HG03378 (cell line): ENCODE results near the gene VPS18.

ENCODE experiments used
- ATAC-seq: cut with Tn5 transposase; IDR thresholded peaks from one replicate; pipeline ENCODE4 v1.9.1; 2021; ENCODE audit warnings: mild to moderate bottlenecking, moderate library complexity; ENCODE audit not compliant: unreplicated experiment

VPS18 gene

DNA sequence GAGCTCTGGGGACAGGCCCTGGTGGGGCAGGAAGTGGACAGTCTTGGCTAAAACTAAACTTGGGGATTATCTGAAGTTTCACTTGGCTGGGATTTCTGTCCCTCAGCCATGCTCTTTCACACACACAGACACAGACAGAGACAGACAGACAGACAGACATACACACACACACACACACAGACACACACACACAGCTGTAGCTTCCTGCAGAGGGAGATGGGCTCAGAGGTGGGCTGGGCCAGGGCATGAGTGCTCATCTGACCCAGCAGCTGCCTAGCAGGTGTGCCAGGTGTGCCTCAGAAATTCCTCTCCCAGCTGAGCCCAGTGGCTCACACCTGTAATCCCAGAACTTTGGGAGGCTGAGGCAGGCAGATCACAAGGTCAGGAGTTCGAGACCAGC is 23.5 kb upstream of the VPS18 start:
- ATAC-seq = no peak

DNA sequence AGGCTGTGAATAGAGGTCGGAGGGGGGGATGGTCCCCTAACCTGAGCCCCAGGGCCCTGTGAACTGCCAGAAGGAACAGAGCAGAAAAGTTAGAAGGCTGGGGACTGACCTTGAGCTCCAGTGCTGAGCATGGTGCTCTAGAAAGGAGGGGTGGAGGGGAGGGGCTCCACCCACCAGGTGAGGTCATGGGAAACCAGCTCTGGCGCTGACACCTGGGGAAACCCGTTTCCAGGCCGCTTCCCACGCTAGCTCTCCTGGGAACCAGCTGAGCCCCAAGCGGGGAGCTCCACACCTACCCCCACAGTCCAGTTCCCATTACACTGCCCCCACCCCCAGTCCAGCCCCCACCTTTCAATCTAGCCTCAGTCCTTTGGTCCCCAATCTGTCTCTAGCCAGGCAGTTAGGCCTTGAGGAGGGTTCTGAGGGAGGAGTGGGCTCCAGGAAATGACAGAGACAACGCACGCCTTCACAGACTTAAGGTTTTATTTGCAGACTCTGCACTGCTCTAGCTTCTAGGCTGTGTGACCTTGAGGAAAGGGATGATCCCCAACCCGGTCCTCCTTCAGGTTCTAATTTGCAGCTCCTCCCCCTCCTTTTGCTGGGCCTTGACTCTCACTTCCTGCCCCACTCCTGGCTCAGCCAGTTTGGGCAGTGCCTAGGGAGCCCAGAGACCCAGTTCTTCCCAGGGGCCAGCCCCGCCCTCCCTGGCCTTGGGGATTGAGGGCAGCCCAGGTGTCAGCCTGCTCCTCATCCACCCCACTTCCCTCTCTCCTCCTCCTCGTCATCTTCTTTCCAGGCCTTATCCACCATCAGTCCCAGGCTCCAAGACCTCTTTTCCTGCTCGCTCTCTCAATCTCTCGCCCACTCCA is 22.3 kb upstream of the VPS18 start:
- peak; percentile 40 for ATAC-seq

DNA sequence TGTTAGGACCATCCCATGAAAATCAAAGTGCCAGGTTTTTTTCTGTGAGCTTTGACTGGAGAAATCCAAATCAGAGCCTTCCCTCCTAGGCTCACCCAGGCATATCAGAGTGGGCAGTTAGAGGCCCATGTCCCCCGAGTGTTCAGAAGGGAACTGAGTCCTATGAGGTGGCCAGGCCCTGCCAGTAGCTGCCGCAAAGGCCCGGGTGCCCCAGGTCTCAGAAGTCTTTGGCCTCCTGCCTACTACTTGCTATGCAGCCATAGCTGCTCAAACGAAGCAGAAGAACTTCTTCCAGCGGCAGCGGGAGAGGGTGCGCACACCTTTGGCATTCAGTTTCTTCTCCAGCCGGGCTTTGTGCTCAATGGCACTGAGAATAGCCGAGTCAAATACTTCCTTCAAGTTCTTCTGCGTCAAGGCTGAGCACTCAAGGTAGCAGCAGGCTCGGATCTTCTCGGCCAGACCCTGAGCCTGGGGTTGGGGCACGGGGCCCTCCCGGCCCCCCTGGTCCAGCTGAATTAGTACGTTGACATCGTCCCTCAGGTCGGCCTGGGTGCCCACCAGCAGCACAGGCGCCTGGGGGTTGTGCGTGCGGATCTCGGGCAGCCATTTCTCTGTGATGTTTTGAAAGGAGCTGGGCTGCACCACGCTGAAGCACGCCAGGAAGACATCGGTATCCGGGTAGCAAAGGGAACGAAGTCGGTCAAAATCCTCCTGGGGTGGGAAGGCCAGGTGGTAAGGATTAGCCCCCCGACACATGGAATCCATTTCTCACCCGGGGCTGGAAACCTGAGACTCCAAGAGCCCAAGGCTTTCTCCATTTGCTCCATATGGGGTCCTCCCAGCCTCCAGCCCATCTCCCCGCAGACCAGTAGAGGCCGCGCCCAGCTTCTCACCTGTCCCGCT is 21.2 kb upstream of the VPS18 start:
- ATAC-seq = no peak

DNA sequence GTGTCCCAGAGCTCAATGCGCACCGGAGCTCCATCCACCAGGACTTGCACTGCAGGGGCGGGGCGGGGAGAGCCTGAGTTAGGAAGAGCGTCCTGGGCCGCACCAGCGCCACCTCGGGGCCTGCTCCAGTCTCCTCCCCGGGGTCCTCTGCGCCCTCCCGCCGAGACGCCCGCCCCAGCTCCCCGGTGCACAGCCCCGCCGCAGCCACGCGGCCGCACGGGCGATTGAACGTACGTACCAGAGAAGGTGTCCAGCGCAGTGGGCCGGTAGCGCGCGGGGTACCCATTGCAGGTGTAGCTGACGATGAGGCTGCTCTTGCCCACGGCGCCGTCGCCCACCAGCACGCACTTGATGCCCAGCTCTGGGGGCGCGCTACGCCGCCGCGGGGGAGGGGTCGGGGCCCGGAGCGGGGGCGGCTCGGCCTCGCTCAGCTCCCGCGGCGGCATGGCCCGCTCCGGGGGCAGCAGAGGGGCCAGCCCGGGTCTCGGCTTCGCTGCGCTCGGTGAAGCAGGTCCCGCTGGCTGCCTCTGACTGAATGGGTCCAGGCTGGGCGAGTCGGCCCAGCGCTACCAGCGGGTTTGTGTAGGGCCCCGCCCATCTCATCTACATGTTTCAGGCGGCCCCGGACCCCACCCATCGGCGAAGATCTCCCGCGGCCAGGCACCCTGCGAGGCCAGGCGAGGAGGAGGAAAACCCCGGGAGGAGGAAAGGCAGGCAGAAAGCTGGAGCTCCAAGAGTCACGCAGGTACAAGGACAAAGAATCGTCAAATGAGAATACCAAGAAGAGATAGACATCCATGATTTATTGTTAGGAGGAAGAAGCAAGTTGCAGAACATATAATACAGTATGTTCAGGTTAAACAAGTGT is 20.3 kb upstream of the VPS18 start, which contains the start of gene RHOV:
RHOV (minus strand) TSS at position 541 of the 868 bp plus-strand sequence; CDS start at position 446, 95 bp downstream.
- ATAC-seq = peak; percentile 34

DNA sequence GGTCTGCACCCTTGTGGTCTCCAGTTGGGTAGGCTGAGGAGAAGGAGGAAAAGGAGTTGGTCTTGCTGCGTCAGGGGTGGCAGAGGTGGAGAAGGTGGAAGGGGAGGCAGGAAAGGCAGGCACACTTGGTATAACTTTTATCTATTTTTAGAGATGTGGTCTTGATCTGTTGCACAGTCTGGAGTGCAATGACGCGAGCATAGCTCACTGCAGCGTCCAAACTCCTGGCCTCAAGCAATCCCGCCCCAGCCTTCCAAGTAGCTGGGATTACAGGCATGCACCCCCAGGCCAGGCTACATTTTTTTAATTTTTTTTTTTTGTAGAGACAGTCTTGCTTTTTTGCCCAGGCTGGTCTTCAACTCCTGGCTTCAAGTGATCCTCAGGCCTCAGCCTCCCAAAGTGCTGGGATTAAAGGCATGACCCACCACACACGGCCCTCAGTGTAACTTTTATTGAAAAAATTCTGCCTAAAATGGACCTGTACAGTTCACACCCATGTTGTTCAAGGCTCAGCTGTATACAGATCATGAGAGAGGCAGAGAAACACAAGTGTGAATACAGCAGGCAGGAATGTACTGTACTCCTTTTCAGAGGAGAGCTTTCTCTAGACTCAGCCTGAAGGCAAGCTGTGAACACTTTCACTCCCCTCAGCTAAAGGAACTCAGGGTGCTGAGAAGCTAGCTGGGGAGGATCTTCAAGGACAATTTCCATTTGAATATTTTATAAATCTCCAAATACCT is 18.1 kb upstream of the VPS18 start:
- no peak for ATAC-seq

DNA sequence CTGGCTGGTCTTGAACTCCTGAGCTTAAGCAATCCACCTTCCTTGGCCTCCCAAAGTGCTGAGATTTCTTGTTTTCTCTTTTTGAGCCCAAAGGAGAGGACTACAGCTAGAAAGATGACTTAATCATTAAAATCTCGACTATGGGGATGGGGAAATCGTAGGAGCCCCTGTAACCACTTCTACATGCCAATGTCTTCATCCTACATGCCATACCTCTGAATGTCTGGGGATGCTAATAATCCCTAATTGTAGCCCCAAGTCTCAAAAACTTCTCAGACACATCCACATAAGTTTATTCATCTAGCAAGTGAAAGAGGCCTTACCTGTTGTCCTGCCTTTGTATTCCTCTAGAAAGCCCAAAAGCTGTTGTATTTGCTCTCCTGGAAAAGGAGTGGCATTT is 16.6 kb upstream of the VPS18 start:
- no peak for ATAC-seq

DNA sequence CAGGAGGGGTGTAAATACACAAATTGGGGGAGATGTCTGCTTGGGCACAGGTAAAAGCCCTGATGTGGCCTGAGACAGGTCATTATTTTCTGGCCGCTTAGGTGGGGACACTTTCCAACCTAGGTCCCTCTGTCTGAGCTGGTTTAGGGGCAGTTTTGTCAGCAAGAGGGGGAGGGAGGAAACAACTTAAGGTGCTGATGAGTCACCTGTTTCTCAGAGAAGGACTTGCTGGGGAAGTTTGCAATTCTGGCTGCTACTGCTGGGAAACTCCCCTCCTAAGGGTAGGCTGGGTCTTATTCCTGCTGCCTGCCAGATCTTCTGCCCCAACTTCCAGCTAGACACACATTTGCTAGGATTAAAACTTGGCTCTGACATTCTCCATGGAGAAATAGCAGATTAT is 15.5 kb upstream of the VPS18 start:
- no peak for ATAC-seq

DNA sequence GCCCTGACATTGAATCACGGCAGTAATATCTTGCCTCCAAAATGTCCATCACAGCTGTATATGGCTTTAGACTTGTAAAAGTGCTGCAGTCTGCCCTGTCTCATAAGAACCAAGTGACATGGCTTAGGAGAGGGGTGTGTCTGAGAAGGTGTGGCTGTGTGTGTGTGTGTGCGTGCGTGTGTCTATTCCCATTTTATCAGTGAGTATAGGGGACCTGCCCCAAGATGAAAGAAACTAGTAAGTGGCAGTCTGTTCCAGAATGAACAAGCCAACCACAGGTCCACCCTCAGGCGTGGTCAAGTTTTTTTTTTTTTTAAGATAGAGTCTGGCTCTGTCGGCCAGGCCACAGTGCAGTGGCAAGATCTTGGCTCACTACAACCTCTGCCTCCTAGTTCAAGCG is 14.6 kb upstream of the VPS18 start:
- no peak for ATAC-seq

DNA sequence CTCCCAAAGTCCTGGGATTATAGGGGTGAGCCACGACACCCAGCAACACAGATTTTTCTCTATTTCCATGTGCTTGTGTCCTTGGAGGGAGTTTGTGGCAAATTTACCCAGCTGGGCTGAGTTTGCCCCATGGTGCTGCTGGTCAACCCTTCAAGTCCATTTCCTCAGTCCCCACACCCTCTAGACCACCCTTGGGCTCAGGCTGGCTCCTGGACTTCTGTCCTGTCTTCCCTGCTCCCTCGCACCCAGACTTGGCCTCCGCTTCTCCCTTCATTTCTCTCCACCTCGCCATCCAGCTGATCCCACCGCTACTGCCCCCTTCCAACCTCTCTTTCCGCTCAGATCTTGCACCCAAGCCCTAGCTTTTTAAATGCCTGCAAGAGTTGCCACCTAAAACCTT is 12.9 kb upstream of the VPS18 start:
- ATAC-seq = no peak

DNA sequence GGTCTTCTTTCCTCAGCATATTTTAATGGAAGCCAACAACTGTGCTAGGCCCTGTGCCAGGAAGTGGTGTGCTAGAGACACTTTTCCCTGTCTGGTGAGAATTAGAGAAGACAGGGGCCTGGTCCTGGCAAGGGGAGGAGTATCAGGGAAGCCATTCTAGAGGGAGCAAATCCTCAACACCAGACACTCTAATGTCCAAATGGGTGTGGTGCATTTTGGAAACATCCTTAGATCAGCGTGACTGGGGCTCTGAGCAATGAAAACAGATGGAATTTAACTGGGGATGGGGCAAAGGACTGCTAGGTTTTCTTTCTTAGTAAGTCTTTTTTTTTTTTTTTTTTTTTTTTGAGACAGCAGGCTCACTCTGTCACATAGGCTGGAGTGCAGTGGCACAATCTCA is 7.7 kb upstream of the VPS18 start:
- ATAC-seq = no peak

DNA sequence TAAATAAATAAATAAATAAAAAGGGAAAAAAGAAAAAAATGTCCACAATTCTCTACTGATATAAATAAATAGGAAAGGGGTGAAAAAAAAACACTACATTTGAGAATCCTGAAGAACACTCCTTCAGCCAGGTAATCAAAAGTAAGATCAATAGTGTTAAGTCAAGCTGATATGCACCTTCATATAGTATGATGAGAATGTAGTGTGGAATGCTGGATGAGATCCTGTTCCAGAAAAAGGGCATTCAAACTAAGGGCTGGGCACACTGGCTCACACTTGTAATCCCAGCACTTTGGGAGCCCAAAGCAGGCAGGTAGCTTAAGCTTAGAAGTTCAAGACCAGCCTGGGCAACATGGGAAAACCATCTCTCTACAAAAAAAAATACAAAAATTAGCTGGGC is 5.1 kb upstream of the VPS18 start:
- no peak for ATAC-seq

DNA sequence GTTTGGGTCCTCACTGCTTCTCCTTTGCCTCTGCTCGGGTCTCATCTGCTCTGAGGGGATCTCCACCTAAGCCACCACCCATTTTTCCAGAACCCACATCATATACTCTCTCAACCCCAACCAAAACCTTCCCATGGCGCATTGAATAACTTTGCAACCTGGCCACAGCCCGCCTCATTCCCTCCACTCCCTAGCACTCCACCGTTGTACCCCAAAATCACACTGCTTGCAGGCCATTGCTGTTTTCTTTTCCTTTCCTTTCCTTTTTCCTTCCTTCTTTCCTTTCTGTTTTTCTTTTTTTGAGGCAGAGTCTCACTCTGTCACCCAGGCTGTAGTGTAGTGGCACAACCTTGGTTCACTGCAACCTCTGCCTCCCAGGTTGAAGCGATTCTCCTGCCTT is 3.1 kb upstream of the VPS18 start:
- no peak for ATAC-seq

DNA sequence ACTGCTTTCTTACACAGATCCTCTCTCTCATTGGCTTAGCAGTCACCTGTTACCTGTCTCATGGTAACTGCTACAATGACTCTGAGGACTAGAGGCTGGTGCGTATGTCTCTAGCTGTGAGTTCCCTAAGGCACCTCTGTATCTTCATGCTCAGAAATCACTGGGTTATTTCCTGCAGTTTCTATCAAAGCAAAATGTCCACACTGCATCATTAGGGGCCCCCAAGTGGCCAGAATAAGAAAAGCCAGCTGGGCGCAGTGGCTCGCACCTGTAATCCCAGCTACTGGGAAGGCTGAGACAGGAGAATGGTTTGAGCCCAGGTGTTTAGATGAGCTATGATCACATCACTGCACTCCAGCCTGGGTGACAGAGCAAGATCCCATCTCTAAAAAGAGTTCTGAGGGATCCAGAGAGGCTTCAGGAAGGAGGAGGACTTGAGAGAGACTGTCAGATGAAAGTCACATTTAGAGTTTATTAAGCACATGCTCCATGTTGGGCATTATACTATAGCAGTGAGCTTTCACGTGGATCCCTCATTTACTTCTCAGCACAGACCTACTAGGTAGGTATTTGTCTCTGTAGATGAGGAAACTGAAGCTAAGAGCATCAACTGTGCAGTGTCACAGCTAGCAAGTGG is 2.3 kb upstream of the VPS18 start:
- ATAC-seq = no peak

DNA sequence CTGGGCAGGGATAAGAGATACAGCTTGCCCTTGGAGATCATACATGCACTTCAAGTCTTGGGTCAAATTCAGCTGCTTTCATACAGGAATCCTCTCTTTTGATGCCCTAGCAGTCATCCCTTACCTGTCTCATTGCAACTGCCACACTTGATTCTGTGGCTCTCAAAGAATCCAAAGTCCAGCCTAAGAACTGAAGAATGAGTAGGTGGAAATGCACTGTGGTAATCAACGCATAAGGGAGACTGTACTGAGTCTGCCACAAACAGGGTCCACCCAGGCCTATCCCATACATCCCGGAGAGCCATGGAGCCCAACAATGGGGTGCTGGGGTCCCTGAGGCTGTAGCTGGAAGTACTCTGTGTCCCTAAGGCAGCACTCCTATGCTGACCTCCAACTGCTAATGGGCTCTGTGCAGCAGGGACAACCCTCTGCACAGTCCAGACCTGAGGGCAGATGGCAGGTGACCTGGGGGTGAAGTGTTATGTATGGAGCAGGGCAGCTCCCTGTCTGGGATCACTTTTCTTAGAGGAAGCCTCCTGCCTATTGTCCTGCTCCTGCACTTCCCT is 1.7 kb upstream of the VPS18 start:
- ATAC-seq = no peak

DNA sequence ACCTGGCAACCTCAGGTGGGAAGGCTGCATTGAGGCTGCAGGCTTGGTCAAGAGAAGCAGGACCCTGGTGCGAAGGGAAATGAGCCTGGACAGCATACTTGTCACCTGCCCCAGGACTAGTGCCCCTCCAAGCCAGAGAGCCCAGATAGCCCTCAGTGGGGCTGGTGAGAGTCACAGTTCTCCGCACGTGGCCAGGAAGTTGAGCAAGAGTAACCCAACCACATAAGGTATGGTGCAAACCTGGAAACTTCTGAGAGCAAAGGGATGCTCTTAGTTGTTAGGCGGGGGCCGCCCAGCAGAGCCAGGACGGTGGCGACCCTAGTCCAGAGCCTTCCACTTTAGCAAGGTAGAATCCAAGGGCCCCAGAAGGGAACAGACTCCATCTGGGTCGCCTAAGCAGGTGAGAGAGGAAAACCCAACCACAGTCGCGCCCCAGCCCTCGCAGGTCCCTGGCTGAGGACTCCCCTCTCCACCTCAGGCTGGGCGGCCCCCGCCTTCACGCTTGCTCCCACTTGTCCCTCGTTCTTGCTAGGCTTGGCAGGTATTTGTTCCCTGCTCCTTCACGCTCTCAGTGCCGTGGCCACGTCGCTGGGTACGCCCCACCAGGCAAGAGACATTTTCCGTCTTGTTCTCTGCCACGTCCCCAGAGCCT is 1.1 kb upstream of the VPS18 start:
- ATAC-seq = no peak

DNA sequence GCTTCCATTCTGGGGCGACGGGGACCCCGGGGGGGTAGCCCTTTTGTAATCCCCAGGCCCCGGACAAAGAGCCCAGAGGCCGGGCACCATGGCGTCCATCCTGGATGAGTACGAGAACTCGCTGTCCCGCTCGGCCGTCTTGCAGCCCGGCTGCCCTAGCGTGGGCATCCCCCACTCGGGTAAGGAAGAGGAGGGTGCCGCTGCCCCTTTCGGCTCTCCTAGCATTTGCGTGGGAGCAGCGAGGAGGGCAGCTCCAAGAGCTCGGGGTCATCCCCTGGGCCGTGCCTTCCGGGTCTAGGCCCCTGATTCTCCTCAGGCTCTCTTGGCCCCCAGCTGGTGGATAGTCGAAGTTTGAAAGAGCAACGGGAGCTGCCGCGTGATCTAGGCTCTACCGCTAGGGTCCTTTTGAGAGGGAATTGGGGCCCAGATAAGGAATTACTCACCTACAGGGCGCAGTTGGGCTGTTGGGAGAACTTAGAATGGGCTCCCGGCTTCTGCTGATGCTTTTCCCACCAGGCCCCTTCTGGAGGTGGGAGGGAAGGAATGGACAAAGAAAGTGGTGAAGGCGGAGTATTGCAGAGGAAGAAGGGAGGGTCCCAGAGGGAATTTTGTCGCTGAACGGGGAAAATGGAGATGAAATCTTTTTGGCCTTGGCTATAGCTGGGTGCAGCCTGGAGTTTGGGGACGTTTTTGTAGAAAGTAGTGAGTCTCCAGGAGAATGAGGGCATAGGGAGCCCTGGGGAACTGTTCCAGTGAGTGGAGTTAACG is 615 bp downstream of the VPS18 start:
- ATAC-seq = no peak

DNA sequence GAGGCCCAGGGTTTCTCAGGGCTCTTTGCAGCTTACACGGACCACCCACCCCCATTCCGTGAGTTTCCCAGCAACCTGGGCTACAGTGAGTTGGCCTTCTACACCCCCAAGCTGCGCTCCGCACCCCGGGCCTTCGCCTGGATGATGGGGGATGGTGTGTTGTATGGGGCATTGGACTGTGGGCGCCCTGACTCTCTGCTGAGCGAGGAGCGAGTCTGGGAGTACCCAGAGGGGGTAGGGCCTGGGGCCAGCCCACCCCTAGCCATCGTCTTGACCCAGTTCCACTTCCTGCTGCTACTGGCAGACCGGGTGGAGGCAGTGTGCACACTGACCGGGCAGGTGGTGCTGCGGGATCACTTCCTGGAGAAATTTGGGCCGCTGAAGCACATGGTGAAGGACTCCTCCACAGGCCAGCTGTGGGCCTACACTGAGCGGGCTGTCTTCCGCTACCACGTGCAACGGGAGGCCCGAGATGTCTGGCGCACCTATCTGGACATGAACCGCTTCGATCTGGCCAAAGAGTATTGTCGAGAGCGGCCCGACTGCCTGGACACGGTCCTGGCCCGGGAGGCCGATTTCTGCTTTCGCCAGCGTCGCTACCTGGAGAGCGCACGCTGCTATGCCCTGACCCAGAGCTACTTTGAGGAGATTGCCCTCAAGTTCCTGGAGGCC is 5.4 kb downstream of the VPS18 start:
- ATAC-seq = no peak
